GM12878 (cell line): ENCODE results near the gene NUDT17. TPM values are rescaled to one million over a fixed set of nuclear protein-coding genes. Genes with fewer than 3 reads are reported as not detected.

Source experiments
- ATAC-seq: fragments of 200-7000 bp; cut with Tn5 transposase; 3 replicates; pipeline ENCODE4 v1.9.1; 2020; ENCODE audit warnings: mild to moderate bottlenecking, moderate library complexity
- BruUV-seq: library from RNA; stranded (reverse); fragments of 400-500 nt; replicated peaks from 2 replicates; lab custom pipeline; 2021; lab: Mats Ljungman, UMichigan
- CTCF ChIA-PET: fragments of 300-600 bp; sonication (Branson Sonifier 250); formaldehyde crosslinking; extraction: SDS; loops from one replicate; lab custom pipeline; 2021; ENCODE audit warnings: inconsistent platforms; lab: Yijun Ruan, JAX
- POLR2A ChIA-PET: fragments of 350-600 bp; formaldehyde crosslinking; extraction: SDS; loops from one replicate; lab custom pipeline; 2021; ENCODE audit warnings: inconsistent platforms; lab: Charles Lee
- RAD21 ChIA-PET: fragments of 300-600 bp; sonication (Branson Sonifier 250); formaldehyde crosslinking; loops from one replicate; lab custom pipeline; 2023; ENCODE audit warnings: antibody characterized with exemption; ENCODE audit not compliant: unreplicated experiment; lab: Charles Lee
- SMC1A ChIA-PET: fragments of 300-600 bp; sonication (Branson Sonifier 250); formaldehyde crosslinking; loops from one replicate; lab custom pipeline; 2023; ENCODE audit not compliant: unreplicated experiment, uncharacterized antibody; lab: Charles Lee
- DNase-seq: peaks from one replicate; pipeline ENCODE4 v3.0.0-alpha.2; 2011; ENCODE audit warnings: low read depth, low spot score
- FAIRE-seq: peaks from 3 replicates; lab custom pipeline; 2011; peaks lifted over from hg19 to GRCh38; lab: Jason Lieb, UNC
- H2AFZ ChIP-seq: 2 replicates; pipeline ENCODE4 v1.6.0; 2011; ENCODE audit warnings: low read depth, low read length, control low read depth; ENCODE audit not compliant: control insufficient read depth
- H3K27ac ChIP-seq: 2 replicates; pipeline ENCODE4 v1.5.1; 2011; ENCODE audit warnings: control low read depth; ENCODE audit not compliant: control insufficient read depth, insufficient read depth
- H3K27me3 ChIP-seq, 2 experiments: replicated peaks in 1 of 2; 2 replicates each; pipeline versions ENCODE4 v1.6.0 to v1.6.1; 2011; ENCODE audit warnings: low read length in 1 of 2; ENCODE audit not compliant: control insufficient read depth in 2 of 2, insufficient read depth in 2 of 2
- H3K36me3 ChIP-seq, 2 experiments: 2 replicates each; pipeline ENCODE4 v1.5.1; 2011; ENCODE audit warnings: low read length in 1 of 2; ENCODE audit not compliant: control insufficient read depth in 2 of 2, insufficient read depth in 2 of 2
- H3K4me1 ChIP-seq: 2 replicates; pipeline ENCODE4 v1.6.1; 2011; ENCODE audit warnings: mild to moderate bottlenecking, low read length, moderate library complexity, mixed read lengths; ENCODE audit not compliant: control insufficient read depth, insufficient read depth
- H3K4me2 ChIP-seq: 2 replicates; pipeline ENCODE4 v1.6.0; 2011; ENCODE audit warnings: control low read depth; ENCODE audit not compliant: control insufficient read depth, insufficient read depth
- H3K4me3 ChIP-seq: fragments of 200-600 bp; sonication (generic); 2 replicates; pipeline ENCODE4 v1.5.1; 2016
- H3K79me2 ChIP-seq: 2 replicates; pipeline ENCODE4 v1.6.0; 2011; ENCODE audit warnings: low read length; ENCODE audit not compliant: control insufficient read depth, insufficient read depth
- H3K9ac ChIP-seq: 2 replicates; pipeline ENCODE4 v1.8.0; 2011; ENCODE audit warnings: low read length, control low read depth, mixed read lengths; ENCODE audit not compliant: control insufficient read depth, insufficient read depth
- H3K9me3 ChIP-seq: replicated peaks from 3 replicates; pipeline ENCODE4 v1.5.1; 2011; ENCODE audit warnings: mild to moderate bottlenecking, low read length; ENCODE audit not compliant: control insufficient read depth, insufficient read depth
- H4K20me1 ChIP-seq: 2 replicates; pipeline ENCODE4 v1.6.0; 2011; ENCODE audit not compliant: control insufficient read depth, insufficient read depth
- CHD4 ChIP-seq: fragments of 200-600 bp; sonication (generic); IDR thresholded peaks from 2 replicates; pipeline ENCODE4 v1.6.1; 2016; ENCODE audit warnings: mild to moderate bottlenecking
- DPF2 ChIP-seq: fragments of 450-650 bp; IDR thresholded peaks from 2 replicates; pipeline ENCODE4 v1.6.1; 2017; ENCODE audit warnings: mild to moderate bottlenecking
- GABPA ChIP-seq: IDR thresholded peaks from 2 replicates; pipeline ENCODE4 v1.6.1; 2014; ENCODE audit warnings: antibody characterized with exemption, low read depth, mild to moderate bottlenecking, inconsistent platforms
- IKZF2 ChIP-seq, 2 experiments: fragments of 450-650 bp; IDR thresholded peaks; 2 replicates each; pipeline ENCODE4 v1.6.1; 2017; ENCODE audit warnings: mild to moderate bottlenecking in 2 of 2, moderate library complexity in 2 of 2
- NBN ChIP-seq: fragments of 450-650 bp; IDR thresholded peaks from 2 replicates; pipeline ENCODE4 v1.6.1; 2016
- TARDBP ChIP-seq: IDR thresholded peaks from 2 replicates; pipeline ENCODE4 v1.6.1; 2016; ENCODE audit warnings: borderline replicate concordance
- TCF12 ChIP-seq: IDR thresholded peaks from 2 replicates; pipeline ENCODE4 v1.6.1; 2011; ENCODE audit warnings: low read depth, mild to moderate bottlenecking, low read length
- ZBED1 ChIP-seq: IDR thresholded peaks from 2 replicates; pipeline ENCODE4 v1.6.1; 2016; ENCODE audit warnings: borderline replicate concordance
- WGBS: methylation state at CpG from one replicate; pipeline ENCODE4 v1.1.6; 2016; ENCODE audit warnings: low lambda C conversion rate; ENCODE audit not compliant: insufficient replicate concordance, insufficient coverage; ENCODE audit errors: missing lambda C conversion rate; 5-methylcytosine and 5-hydroxymethylcytosine counted together
- in situ Hi-C: fragments of 300-500 bp; cut with MboI; formaldehyde crosslinking; loops from 9 replicates; pipeline ENCODE4 v1.14.3; 2018; ENCODE audit warnings: mixed read lengths
- intact Hi-C: fragments of 100-400 bp; cut with micrococcal nuclease; formaldehyde crosslinking; loops from one replicate; pipeline ENCODE4 v1.14.2; 2022; ENCODE audit not compliant: unreplicated experiment
- polyA plus RNA-seq, 11 experiments: library from polyadenylated mRNA; depleted of rRNA in 4 of 11; unstranded in 6 of 11; stranded (reverse) in 5 of 11; fragments of >200 nt; fragmentation: Nextera tagmentation in 4 of 11; fragmentation: Illumina TruSeq in 1 of 11; extraction: Ambion mirVana in 4 of 11; extraction: Trizol in 1 of 11; gene quantifications; 1 replicate in 1 of 11; 2 replicates in 10 of 11; pipeline versions ENCODE4 v1.2.1 to v1.2.3, GENCODE V29; 2011 to 2016; ENCODE audit warnings: inconsistent platforms in 2 of 11, missing spikeins in 2 of 11, low read depth in 1 of 11
- total RNA-seq, 4 experiments: library from RNA; depleted of rRNA in 3 of 4; stranded (reverse); fragments of >200 nt in 3 of 4; fragmentation: Illumina TruSeq in 1 of 4; extraction: Trizol in 1 of 4; gene quantifications; 2 replicates each; pipeline versions ENCODE4 v1.2.1 to v1.2.3, GENCODE V29; 2013 to 2021
- TF ChIP-seq, protein P1 (sequence below): IDR thresholded peaks from 2 replicates; pipeline ENCODE4 v1.6.1; 2012; ENCODE audit warnings: low read length, inconsistent platforms
- TF ChIP-seq, protein P2 (sequence below): IDR thresholded peaks from 2 replicates; pipeline ENCODE4 v1.6.1; 2011; ENCODE audit warnings: borderline replicate concordance, low read depth, mild to moderate bottlenecking, moderate library complexity, low read length; ENCODE audit not compliant: insufficient read depth, poor library complexity, severe bottlenecking
- TF ChIP-seq, protein P3 (sequence below): fragments of 450-650 bp; formaldehyde crosslinking; IDR thresholded peaks from 2 replicates; pipeline ENCODE4 v1.4.0; 2020; ENCODE audit warnings: mild to moderate bottlenecking, moderate library complexity
- TF ChIP-seq, protein P4 (sequence below): fragments of 450-650 bp; IDR thresholded peaks from 2 replicates; pipeline ENCODE4 v1.6.1; 2016; ENCODE audit warnings: mild to moderate bottlenecking

The NUDT17 gene
- total and polyA plus RNA-seq, 10 of the 15 experiments (the other 5 are each of a cell fraction or from before 2014, with no cell fraction given): 1.2 to 4.7 (median 4.0) TPM

DNA sequence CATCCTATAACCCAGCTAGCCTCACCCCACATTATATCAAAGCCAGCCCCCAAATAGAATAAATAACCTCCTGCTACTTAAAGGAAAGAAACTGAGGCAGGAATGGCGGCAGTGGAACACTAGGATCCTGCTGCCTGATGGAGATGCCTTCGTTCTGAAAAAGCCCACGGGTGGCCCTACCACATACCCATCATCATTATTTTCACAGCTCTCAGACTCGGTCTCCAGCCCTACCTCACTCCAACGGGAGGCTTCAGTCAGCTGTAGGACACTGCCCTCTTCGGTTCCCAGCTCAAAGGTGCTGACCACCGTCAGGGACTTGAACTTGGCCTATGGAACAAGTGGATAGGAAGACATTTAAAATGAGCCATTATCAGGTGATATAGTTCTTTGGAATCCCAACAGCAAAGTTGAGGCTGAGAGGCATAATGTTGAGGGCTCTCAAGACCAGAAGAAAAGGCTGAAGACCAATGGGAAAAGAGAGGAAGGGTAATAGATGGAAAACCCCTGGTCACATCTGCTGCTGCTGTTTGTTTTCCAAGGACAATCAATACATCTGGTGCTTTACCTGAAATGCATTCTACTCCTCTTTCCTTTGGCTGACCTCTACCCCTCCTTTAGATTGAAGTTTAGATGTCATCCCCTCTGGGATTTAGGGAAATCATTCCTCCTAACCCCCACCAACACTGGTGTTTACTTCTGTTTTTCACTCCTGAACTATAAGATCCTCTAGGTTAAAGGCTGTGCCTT, 48.1 kb downstream of the NUDT17 start (continued):
- TF ChIP-seq, protein P1, sequence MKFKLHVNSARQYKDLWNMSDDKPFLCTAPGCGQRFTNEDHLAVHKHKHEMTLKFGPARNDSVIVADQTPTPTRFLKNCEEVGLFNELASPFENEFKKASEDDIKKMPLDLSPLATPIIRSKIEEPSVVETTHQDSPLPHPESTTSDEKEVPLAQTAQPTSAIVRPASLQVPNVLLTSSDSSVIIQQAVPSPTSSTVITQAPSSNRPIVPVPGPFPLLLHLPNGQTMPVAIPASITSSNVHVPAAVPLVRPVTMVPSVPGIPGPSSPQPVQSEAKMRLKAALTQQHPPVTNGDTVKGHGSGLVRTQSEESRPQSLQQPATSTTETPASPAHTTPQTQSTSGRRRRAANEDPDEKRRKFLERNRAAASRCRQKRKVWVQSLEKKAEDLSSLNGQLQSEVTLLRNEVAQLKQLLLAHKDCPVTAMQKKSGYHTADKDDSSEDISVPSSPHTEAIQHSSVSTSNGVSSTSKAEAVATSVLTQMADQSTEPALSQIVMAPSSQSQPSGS: no peak

DNA sequence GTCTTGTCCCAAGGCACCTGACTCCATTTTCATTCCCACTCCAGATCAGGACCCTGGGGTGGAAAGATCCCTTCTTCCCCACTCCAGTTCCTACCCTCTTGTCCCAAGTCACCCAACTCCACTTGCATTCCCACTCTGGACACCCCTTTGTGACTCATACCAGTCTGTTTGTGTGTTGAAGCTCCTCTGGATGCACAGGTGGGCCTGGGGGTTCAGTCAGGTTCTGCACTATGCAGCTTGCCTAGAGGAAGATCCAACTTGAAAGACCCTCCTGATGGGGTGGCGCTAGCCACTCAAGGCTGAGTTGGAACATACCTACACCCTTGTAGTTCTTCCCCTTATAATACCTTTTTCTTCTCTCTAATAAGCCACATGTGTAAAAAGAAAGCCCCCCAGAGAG, 50.0 kb downstream of the NUDT17 start:
- RAD21 ChIA-PET: interaction anchor here (0.9 to 1.5 kb wide), 3 partner anchors 50 to 117 kb away, joined by 3 to 4 read pairs (median 3); partner anchors contain the start of gene NUDT17
- Histone ChIP-seq H3K79me2 (no peaks in the 10 kb centered on the region), H3K4me1 (no peaks in the 10 kb centered on the region), H3K9me3 (no peaks in the 10 kb centered on the region), H3K9ac (no peak overlapping the region), H4K20me1 (no peaks in the 10 kb centered on the region), H2AFZ (no peak overlapping the region), H3K27me3 (no peaks in the 10 kb centered on the region), H3K4me3 (no peak overlapping the region), H3K4me2 (no peak overlapping the region), H3K27ac (no peak overlapping the region), H3K36me3 (no peaks in the 10 kb centered on the region)
- FAIRE-seq (no peak), ATAC-seq (no peak), DNase-seq (no peak)
- POLR2A ChIA-PET: no interaction called here
- BruUV-seq: no TSS peak
- WGBS: 100% methylated on average over 1 of the region's 1 CpG
- intact Hi-C loops: no loop called here
- SMC1A ChIA-PET: interaction anchor here (0.9 to 1.4 kb wide), 5 partner anchors 13 to 60 kb away, joined by 3 to 4 read pairs (median 3); partner anchors contain the start of gene PIAS3
- in situ Hi-C loops: loop anchor here (5.0 kb wide), 1 partner anchor 117 kb away; no protein-coding TSS in a partner anchor
- CTCF ChIA-PET: interaction anchor here (0.7 to 2.0 kb wide), 9 partner anchors 11 to 117 kb away, joined by 3 to 9 read pairs (median 3); partner anchors contain the start of genes ITGA10 and PIAS3
- TF ChIP-seq TARDBP (no peak), TCF12 (no peak), DPF2 (no peak), CHD4 (no peak), ZBED1 (no peak), GABPA (no peak), NBN (no peak), IKZF2 (IDR thresholded peaks at IDR 0.05) (no peak)
- TF ChIP-seq, protein P2, sequence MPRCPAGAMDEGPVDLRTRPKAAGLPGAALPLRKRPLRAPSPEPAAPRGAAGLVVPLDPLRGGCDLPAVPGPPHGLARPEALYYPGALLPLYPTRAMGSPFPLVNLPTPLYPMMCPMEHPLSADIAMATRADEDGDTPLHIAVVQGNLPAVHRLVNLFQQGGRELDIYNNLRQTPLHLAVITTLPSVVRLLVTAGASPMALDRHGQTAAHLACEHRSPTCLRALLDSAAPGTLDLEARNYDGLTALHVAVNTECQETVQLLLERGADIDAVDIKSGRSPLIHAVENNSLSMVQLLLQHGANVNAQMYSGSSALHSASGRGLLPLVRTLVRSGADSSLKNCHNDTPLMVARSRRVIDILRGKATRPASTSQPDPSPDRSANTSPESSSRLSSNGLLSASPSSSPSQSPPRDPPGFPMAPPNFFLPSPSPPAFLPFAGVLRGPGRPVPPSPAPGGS: no peak
- TF ChIP-seq, protein P3, sequence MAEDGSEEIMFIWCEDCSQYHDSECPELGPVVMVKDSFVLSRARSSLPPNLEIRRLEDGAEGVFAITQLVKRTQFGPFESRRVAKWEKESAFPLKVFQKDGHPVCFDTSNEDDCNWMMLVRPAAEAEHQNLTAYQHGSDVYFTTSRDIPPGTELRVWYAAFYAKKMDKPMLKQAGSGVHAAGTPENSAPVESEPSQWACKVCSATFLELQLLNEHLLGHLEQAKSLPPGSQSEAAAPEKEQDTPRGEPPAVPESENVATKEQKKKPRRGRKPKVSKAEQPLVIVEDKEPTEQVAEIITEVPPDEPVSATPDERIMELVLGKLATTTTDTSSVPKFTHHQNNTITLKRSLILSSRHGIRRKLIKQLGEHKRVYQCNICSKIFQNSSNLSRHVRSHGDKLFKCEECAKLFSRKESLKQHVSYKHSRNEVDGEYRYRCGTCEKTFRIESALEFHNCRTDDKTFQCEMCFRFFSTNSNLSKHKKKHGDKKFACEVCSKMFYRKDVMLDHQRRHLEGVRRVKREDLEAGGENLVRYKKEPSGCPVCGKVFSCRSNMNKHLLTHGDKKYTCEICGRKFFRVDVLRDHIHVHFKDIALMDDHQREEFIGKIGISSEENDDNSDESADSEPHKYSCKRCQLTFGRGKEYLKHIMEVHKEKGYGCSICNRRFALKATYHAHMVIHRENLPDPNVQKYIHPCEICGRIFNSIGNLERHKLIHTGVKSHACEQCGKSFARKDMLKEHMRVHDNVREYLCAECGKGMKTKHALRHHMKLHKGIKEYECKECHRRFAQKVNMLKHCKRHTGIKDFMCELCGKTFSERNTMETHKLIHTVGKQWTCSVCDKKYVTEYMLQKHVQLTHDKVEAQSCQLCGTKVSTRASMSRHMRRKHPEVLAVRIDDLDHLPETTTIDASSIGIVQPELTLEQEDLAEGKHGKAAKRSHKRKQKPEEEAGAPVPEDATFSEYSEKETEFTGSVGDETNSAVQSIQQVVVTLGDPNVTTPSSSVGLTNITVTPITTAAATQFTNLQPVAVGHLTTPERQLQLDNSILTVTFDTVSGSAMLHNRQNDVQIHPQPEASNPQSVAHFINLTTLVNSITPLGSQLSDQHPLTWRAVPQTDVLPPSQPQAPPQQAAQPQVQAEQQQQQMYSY (CRISPR knock-in tag): no peak
- TF ChIP-seq, protein P4, sequence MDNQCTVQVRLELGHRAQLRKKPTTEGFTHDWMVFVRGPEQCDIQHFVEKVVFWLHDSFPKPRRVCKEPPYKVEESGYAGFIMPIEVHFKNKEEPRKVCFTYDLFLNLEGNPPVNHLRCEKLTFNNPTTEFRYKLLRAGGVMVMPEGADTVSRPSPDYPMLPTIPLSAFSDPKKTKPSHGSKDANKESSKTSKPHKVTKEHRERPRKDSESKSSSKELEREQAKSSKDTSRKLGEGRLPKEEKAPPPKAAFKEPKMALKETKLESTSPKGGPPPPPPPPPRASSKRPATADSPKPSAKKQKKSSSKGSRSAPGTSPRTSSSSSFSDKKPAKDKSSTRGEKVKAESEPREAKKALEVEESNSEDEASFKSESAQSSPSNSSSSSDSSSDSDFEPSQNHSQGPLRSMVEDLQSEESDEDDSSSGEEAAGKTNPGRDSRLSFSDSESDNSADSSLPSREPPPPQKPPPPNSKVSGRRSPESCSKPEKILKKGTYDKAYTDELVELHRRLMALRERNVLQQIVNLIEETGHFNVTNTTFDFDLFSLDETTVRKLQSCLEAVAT: no peak
